A549 (cell line): Measurements from ENCODE around the gene MEF2C.

Source experiments
- BHLHE40 ChIP-seq: IDR thresholded peaks from 2 replicates; pipeline ENCODE4 v1.6.1; 2012; ENCODE audit warnings: low read depth, low read length, inconsistent platforms
- CBX8 ChIP-seq: fragments of 200-600 bp; sonication (generic); IDR thresholded peaks from 2 replicates; pipeline ENCODE4 v1.6.1; 2016
- EHMT2 ChIP-seq: fragments of 200-600 bp; sonication (generic); IDR thresholded peaks from 2 replicates; pipeline ENCODE4 v1.6.1; 2016; ENCODE audit warnings: antibody characterized with exemption, low read depth, mild to moderate bottlenecking, moderate library complexity
- MAZ ChIP-seq: fragments of 150-350 bp; IDR thresholded peaks from 2 replicates; pipeline ENCODE4 v1.6.1; 2014; ENCODE audit warnings: antibody characterized with exemption, low read depth, low read length, borderline replicate concordance
- SMC3 ChIP-seq: fragments of >200 bp; sonication (Bioruptor Twin); formaldehyde crosslinking; IDR thresholded peaks from 3 replicates; pipeline ENCODE4 v1.6.1; 2018; ENCODE audit warnings: inconsistent platforms
- TF ChIP-seq, protein P1 (sequence below): fragments of >200 bp; sonication (Bioruptor Twin); formaldehyde crosslinking; IDR thresholded peaks from 3 replicates; pipeline ENCODE4 v1.5.1; 2016
- TF ChIP-seq, protein P2 (sequence below): IDR thresholded peaks from 2 replicates; pipeline ENCODE4 v1.6.1; 2012

DNA sequence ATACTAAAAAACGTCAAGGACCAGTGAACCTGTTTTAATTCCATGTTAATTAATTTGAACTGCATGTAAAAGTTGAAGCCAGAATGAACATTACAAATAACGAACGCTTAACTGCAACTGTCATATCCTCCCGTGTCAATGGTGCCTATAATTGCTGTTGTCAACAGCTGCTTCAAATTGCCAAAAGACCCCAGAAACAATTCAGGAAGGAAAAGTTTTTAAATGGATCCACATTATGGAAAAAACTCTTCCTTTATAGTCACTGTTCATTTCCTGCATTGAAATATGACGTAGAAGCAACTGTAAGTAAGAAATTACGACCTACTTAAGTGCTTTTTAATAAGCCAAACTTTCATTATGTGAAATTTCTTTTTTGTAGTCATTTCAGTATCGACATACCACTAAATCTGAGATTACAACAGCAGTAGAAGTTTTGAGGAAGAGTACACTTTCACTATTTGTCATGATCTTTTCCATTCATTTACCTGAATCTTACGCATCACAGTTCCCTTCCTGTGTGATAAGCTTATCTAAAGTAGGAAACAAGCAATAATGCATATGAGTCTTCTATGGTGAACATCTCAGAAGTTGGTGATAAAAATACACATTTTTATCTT, 37.8 kb downstream of the MEF2C start:
- no peak for TF ChIP-seq BHLHE40
- TF ChIP-seq MAZ, result no peak
- TF ChIP-seq, protein P1, sequence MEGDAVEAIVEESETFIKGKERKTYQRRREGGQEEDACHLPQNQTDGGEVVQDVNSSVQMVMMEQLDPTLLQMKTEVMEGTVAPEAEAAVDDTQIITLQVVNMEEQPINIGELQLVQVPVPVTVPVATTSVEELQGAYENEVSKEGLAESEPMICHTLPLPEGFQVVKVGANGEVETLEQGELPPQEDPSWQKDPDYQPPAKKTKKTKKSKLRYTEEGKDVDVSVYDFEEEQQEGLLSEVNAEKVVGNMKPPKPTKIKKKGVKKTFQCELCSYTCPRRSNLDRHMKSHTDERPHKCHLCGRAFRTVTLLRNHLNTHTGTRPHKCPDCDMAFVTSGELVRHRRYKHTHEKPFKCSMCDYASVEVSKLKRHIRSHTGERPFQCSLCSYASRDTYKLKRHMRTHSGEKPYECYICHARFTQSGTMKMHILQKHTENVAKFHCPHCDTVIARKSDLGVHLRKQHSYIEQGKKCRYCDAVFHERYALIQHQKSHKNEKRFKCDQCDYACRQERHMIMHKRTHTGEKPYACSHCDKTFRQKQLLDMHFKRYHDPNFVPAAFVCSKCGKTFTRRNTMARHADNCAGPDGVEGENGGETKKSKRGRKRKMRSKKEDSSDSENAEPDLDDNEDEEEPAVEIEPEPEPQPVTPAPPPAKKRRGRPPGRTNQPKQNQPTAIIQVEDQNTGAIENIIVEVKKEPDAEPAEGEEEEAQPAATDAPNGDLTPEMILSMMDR, result no peak
- TF ChIP-seq SMC3, result no peak
- TF ChIP-seq CBX8, result no peak
- no peak for TF ChIP-seq EHMT2
- TF ChIP-seq, protein P2, sequence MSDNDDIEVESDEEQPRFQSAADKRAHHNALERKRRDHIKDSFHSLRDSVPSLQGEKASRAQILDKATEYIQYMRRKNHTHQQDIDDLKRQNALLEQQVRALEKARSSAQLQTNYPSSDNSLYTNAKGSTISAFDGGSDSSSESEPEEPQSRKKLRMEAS, result no peak
